ENCODE measurements around the gene FBXL7. TPM values are rescaled to one million over a fixed set of nuclear protein-coding genes. Genes with fewer than 3 reads are reported as not detected.

The FBXL7 gene
- total and polyA plus RNA-seq, 2 experiments from 2014 or later = 4.5 to 15.2 TPM

- Histone ChIP-seq H3F3A (replicated peaks; ENCODE audit: low read depth) (no peaks in the 10 kb centered on the region), H3K79me2 (replicated peaks; ENCODE audit: insufficient read depth) (no peaks in the 10 kb centered on the region), H3K4me3 (no peak overlapping the region), H3K4me2 (no peak overlapping the region), H3K27me3 (ENCODE audit: insufficient read depth) (no peaks in the 10 kb centered on the region), H3K27ac (ENCODE audit: low read depth) (no peak overlapping the region), H2AFZ (no peak overlapping the region), H3K9me2 (ENCODE audit: insufficient read depth) (peaks cover 9% of the 10 kb centered on the region; the same call in 1 of the 2 replicates), H3K4me1 (ENCODE audit: insufficient read depth) (no peaks in the 10 kb centered on the region), H4K20me1 (replicated peaks; ENCODE audit: insufficient read depth) (no peaks in the 10 kb centered on the region), H3K36me3 (ENCODE audit: insufficient read depth) (no peaks in the 10 kb centered on the region)
- no peak for ATAC-seq
- DNase-seq (ENCODE audit: low spot score) = no peak
- H3K9me3 Mint-ChIP-seq = no peaks in the 10 kb centered on the region; the same call in none of the 3 replicates
- H3K27me3 Mint-ChIP-seq (ENCODE audit: insufficient read depth, low read depth, poor library complexity) = peaks cover 10% of the 10 kb centered on the region
- H3K4me3 Mint-ChIP-seq = no peak overlapping the region
- H3K4me1 Mint-ChIP-seq = no peaks in the 10 kb centered on the region
- H3K27ac Mint-ChIP-seq = no peak overlapping the region
- H3K36me3 Mint-ChIP-seq (ENCODE audit: low read depth) = no peaks in the 10 kb centered on the region
- TF ChIP-seq JUNB (IDR thresholded peaks at IDR 0.05; ENCODE audit: unreplicated experiment) (no peak), POLR2AphosphoS5 (IDR thresholded peaks at IDR 0.05; ENCODE audit: low read depth) (no peak), EZH2phosphoT487 (IDR thresholded peaks at IDR 0.05; ENCODE audit: unreplicated experiment) (no peak), ZNF114 (CRISPR knock-in tag; IDR thresholded peaks at IDR 0.05) (no peak), ZNF462 (CRISPR knock-in tag; IDR thresholded peaks at IDR 0.05) (no peak), EZH2 (IDR thresholded peaks at IDR 0.05; ENCODE audit: low read depth, unreplicated experiment) (no peak), STAT1 (IDR thresholded peaks at IDR 0.05; ENCODE audit: unreplicated experiment) (no peak), NANOG (IDR thresholded peaks at IDR 0.05; ENCODE audit: borderline replicate concordance) (no peak), REST (IDR thresholded peaks at IDR 0.05; ENCODE audit: unreplicated experiment) (no peak), ZNF331 (CRISPR knock-in tag; IDR thresholded peaks at IDR 0.05; ENCODE audit: low read depth) (no peak), CREB1 (CRISPR knock-in tag; IDR thresholded peaks at IDR 0.05; ENCODE audit: low read depth) (no peak)
- TF ChIP-seq, protein P1, sequence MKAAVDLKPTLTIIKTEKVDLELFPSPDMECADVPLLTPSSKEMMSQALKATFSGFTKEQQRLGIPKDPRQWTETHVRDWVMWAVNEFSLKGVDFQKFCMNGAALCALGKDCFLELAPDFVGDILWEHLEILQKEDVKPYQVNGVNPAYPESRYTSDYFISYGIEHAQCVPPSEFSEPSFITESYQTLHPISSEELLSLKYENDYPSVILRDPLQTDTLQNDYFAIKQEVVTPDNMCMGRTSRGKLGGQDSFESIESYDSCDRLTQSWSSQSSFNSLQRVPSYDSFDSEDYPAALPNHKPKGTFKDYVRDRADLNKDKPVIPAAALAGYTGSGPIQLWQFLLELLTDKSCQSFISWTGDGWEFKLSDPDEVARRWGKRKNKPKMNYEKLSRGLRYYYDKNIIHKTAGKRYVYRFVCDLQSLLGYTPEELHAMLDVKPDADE (IDR thresholded peaks at IDR 0.05) = no peak
- TF ChIP-seq, protein P2, sequence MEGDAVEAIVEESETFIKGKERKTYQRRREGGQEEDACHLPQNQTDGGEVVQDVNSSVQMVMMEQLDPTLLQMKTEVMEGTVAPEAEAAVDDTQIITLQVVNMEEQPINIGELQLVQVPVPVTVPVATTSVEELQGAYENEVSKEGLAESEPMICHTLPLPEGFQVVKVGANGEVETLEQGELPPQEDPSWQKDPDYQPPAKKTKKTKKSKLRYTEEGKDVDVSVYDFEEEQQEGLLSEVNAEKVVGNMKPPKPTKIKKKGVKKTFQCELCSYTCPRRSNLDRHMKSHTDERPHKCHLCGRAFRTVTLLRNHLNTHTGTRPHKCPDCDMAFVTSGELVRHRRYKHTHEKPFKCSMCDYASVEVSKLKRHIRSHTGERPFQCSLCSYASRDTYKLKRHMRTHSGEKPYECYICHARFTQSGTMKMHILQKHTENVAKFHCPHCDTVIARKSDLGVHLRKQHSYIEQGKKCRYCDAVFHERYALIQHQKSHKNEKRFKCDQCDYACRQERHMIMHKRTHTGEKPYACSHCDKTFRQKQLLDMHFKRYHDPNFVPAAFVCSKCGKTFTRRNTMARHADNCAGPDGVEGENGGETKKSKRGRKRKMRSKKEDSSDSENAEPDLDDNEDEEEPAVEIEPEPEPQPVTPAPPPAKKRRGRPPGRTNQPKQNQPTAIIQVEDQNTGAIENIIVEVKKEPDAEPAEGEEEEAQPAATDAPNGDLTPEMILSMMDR (conservative IDR thresholded peaks at IDR 0.05; ENCODE audit: low read depth in 2 of 2) = no peak
Measured at GRCh38 chr5:15452781-15453180, 47.2 kb upstream of the FBXL7 start.
